Mucosa of stomach (tissue), 1 donor: ENCODE data around the gene GPR142.
"Not testable (repeated sequence)": the region's sequence is repeated elsewhere in the genome, so short reads cannot be mapped to it uniquely, and the experiment has no call there.

Experiments
- H3K27me3 ChIP-seq: one replicate; pipeline ENCODE4 v1.7.0; 2013; ENCODE audit warnings: mild to moderate bottlenecking, low read length; ENCODE audit not compliant: control insufficient read depth, insufficient read depth
- H3K36me3 ChIP-seq: one replicate; pipeline ENCODE4 v1.7.0; 2013; ENCODE audit warnings: low read length; ENCODE audit not compliant: control insufficient read depth, insufficient read depth
- H3K4me1 ChIP-seq: one replicate; pipeline ENCODE4 v1.7.0; 2013; ENCODE audit warnings: mild to moderate bottlenecking, low read length; ENCODE audit not compliant: control insufficient read depth, insufficient read depth
- H3K4me3 ChIP-seq: one replicate; pipeline ENCODE4 v1.7.0; 2013; ENCODE audit warnings: low read length
- H3K9ac ChIP-seq: one replicate; pipeline ENCODE4 v1.7.0; 2013; ENCODE audit warnings: mild to moderate bottlenecking, low read length, moderate library complexity
- H3K9me3 ChIP-seq: one replicate; pipeline ENCODE4 v1.7.0; 2013; ENCODE audit warnings: mild to moderate bottlenecking, low read length, moderate library complexity; ENCODE audit not compliant: control insufficient read depth
- donor health status: Pancreatic carcinoma.

The GPR142 gene

DNA sequence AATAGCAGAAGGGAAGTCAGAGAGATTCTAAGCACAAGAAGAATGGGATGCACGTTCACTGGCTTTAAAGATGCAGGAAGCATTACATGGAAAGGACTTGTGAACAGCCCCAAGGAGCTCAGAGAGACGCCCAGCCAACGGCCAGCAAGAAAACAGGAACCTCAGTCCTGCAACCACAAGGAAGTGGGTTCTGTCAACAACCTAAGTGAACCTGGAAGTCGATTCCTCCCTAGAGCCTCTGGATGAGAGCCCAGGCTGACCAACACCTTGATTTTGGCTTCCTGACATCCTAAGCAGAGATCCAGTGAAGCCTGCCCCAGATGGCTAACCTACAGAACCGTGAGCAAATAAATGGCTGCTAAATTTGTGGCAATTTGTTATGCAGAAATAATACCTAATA, 24.5 kb downstream of the GPR142 start:
- no peak overlapping the region for H3K4me3 ChIP-seq
- H3K4me1 ChIP-seq: peaks cover 36% of the 10 kb centered on the region
- no peaks in the 10 kb centered on the region for H3K9me3 ChIP-seq
- no peaks in the 10 kb centered on the region for H3K27me3 ChIP-seq
- H3K9ac ChIP-seq: no peak overlapping the region
- H3K36me3 ChIP-seq: no peaks in the 10 kb centered on the region

GRCh38 chr17:74392848-74393247, 25.5 kb downstream of the GPR142 start:
- Histone ChIP-seq H3K27me3 (no peaks in the 10 kb centered on the region), H3K9ac (no peak overlapping the region), H3K36me3 (no peaks in the 10 kb centered on the region), H3K9me3 (no peaks in the 10 kb centered on the region), H3K4me1 (peaks cover 28% of the 10 kb centered on the region), H3K4me3 (no peak overlapping the region)

DNA sequence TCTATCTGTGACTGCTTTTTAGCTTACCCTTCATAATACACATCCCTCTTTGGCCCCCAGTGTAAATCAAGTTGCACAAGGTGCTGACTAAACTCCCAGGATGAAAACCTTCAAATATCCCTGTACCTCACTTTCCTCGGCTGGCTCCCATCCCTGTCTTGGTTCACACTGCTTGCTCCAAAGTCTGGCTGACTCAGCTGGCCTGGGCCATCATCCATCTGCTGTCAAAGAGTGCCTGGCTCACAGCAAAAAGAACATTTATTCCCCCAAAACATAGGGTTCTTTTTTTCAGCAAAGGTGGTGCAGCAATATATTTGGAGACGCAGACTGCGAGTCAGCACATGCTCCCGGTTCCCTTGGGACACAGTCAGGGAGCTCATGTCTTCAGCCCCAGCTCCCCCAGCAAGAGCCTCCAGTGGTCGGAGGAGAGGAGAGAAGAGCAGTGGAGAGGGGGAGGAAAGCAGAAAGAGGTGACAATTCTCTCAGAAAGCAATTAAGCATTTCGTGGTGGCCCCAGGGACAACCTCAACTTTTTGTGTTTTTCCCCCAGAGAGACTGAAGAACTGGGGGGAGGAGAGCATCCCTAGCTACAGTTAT, 26.1 kb downstream of the GPR142 start:
- Histone ChIP-seq H3K9ac (no peak overlapping the region), H3K9me3 (no peaks in the 10 kb centered on the region)

GRCh38 chr17:74394275-74394950, 27.1 kb downstream of the GPR142 start:
- Histone ChIP-seq H3K36me3 (no peaks in the 10 kb centered on the region), H3K4me3 (no peak overlapping the region), H3K4me1 (peaks cover 16% of the 10 kb centered on the region), H3K9me3 (no peaks in the 10 kb centered on the region), H3K27me3 (no peaks in the 10 kb centered on the region), H3K9ac (peak overlapping the region; percentile 26)

More for the DNA sequence above, 26.1 kb downstream of the GPR142 start:
- H3K36me3 ChIP-seq: no peaks in the 10 kb centered on the region
- H3K27me3 ChIP-seq: no peaks in the 10 kb centered on the region
- peaks cover 24% of the 10 kb centered on the region for H3K4me1 ChIP-seq
- H3K4me3 ChIP-seq: no peak overlapping the region

- Histone ChIP-seq H3K27me3 (no peaks in the 10 kb centered on the region), H3K4me3 (no peak overlapping the region), H3K9ac (peak overlapping the region; percentile 26), H3K36me3 (no peaks in the 10 kb centered on the region), H3K9me3 (no peaks in the 10 kb centered on the region), H3K4me1 (peaks cover 14% of the 10 kb centered on the region)
Observed at GRCh38 chr17:74394977-74395376, 27.7 kb downstream of the GPR142 start.

DNA sequence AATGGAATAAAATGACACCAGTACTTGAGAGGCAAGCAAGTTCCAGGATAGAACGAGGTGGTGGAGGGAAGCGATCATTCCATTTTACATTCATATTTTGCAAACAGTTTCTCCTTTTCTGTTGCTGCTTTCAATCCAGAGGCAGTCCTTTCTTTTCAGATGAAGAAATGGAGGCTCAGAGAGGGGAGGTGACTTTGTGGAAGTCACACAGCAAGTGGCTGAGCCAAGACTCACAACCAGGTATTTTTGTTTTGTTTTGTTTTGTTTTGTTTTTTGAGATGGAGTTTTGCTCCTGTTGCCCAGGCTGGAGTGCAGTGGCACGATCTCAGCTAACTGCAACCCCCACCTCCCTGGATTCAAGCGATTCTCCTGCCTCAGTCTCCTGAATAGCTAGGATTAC, 29.3 kb downstream of the GPR142 start:
- H3K9me3 ChIP-seq: no peaks in the 10 kb centered on the region
- no peak overlapping the region for H3K9ac ChIP-seq
- peaks cover 14% of the 10 kb centered on the region for H3K4me1 ChIP-seq
- H3K36me3 ChIP-seq: no peaks in the 10 kb centered on the region
- no peak overlapping the region for H3K4me3 ChIP-seq
- H3K27me3 ChIP-seq: no peaks in the 10 kb centered on the region

DNA sequence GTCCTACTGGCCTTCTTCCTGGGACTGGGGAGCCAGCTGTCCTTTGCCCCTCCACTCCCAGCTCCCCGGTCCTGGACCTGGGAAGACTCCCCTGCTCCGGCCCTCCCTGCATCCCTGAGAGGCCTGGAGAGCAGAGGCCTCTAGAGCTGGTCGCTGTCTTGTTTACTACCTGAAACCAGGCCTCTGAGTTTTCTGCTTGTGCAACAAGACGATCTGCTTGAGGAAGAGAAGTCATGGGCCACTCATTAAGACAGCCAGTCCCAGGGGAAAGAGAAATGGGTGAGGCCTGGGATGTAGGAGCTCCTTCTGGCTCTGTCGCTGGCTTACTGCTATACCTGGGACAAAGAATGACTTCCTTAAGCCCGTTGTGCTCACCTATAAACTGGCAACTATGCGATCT, 34.7 kb downstream of the GPR142 start:
- H3K9me3 ChIP-seq: no peaks in the 10 kb centered on the region
- H3K4me3 ChIP-seq: no peak overlapping the region
- H3K36me3 ChIP-seq: no peaks in the 10 kb centered on the region
- no peak overlapping the region for H3K9ac ChIP-seq
- H3K4me1 ChIP-seq: peaks cover 7% of the 10 kb centered on the region
- H3K27me3 ChIP-seq: peaks cover 9% of the 10 kb centered on the region

- Histone ChIP-seq H3K4me1 (peaks cover 23% of the 10 kb centered on the region), H3K27me3 (peaks cover 9% of the 10 kb centered on the region), H3K36me3 (no peaks in the 10 kb centered on the region), H3K9ac (no peak overlapping the region), H3K4me3 (no peak overlapping the region), H3K9me3 (no peaks in the 10 kb centered on the region)
Observed at GRCh38 chr17:74403512-74404137, 36.3 kb downstream of the GPR142 start.

DNA sequence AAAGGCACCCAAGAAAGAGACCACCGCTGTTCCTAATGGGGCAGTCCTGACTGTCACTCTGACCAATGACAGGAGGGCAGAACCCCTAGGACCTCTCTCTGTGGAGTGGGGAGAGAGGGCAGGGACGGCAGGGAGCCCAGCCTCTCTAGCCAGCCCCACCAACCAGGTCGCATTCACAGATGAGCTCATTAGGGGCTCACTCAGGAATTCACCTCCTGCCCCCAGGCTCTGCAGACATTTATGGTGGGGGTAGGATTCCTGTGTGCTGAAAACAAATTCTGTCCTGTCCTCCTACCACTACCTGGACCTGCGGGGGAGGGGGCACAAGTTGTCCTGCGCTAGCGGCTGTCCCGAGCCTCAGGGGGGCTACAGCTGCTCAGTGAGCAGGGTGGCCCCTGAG, 36.9 kb downstream of the GPR142 start:
- no peaks in the 10 kb centered on the region for H3K9me3 ChIP-seq
- H3K4me3 ChIP-seq: no peak overlapping the region
- no peak overlapping the region for H3K9ac ChIP-seq
- H3K4me1 ChIP-seq: peaks cover 26% of the 10 kb centered on the region
- H3K27me3 ChIP-seq: peaks cover 9% of the 10 kb centered on the region
- no peaks in the 10 kb centered on the region for H3K36me3 ChIP-seq

DNA sequence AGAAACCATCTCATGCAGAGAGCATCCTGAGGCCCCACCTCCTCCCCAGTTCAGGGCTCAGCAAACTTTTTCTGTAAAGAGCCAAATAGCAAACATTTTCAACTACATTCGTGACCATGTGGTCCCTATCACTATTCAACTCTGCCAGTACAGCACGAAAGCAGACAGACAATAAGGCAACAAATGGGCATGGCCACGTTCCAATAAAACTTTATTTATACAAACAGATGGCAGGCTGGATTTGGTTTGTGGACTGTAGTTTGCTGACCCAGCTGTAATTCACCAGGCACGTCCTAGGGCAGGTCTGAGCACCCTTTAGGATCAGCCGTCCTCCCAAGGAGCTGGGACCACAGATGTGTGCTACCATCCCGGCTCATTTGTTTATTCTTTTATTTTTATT, 37.5 kb downstream of the GPR142 start:
- Histone ChIP-seq H3K4me3 (no peak overlapping the region), H3K9ac (no peak overlapping the region), H3K27me3 (peaks cover 9% of the 10 kb centered on the region), H3K9me3 (no peaks in the 10 kb centered on the region), H3K36me3 (no peaks in the 10 kb centered on the region), H3K4me1 (peaks cover 28% of the 10 kb centered on the region)

GRCh38 chr17:74405311-74405710, 38.0 kb downstream of the GPR142 start:
- not testable (repeated sequence) for H3K4me3 ChIP-seq, H3K27me3 ChIP-seq, H3K9me3 ChIP-seq, H3K9ac ChIP-seq, H3K36me3 ChIP-seq
- peaks cover 34% of the 10 kb centered on the region for H3K4me1 ChIP-seq

- Histone ChIP-seq H3K27me3 (peaks cover 9% of the 10 kb centered on the region), H3K9me3 (no peaks in the 10 kb centered on the region), H3K4me3 (no peak overlapping the region), H3K4me1 (peaks cover 37% of the 10 kb centered on the region), H3K36me3 (no peaks in the 10 kb centered on the region), H3K9ac (peak overlapping the region; percentile 47)
Observed at GRCh38 chr17:74407384-74407783, 40.1 kb downstream of the GPR142 start.
